ENCODE data around the gene MRPL12. TPM values are rescaled to one million over a fixed set of nuclear protein-coding genes. Genes with fewer than 3 reads are reported as not detected.

MRPL12 gene
- total and polyA plus RNA-seq, 2 of the 8 experiments (the other 6 are each of a cell fraction or from before 2014, with no cell fraction given): 120 to 141 TPM

DNA sequence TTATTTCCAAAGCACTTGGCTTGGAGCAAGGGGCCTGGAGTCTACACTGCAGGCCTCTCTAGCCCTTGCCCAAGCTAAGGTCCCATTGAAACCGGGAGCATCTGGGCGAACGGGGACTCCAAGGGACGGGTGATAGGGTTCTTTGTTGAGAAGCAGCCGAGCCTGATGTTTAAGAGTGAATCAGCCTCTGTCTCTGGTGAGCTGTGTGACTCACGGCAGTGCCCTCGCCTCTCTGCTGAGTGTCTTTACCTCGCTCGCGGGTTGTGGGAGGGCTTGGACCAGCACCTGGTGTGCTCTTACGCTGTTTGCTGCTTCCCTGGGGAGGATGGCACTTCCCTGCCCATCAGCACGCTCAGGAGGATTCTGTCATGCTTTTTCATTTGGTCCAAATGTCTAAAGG lies 18.1 kb upstream of the MRPL12 start (continued):
- TF ChIP-seq EGR1 (IDR thresholded peaks at IDR 0.05; ENCODE audit: borderline replicate concordance, low read depth, low read length) (no peak), TAF1 (IDR thresholded peaks at IDR 0.05; ENCODE audit: low read depth, low read length) (no peak), CHD1 (IDR thresholded peaks at IDR 0.05; ENCODE audit: low read depth, low read length) (no peak)
